Measurements from ENCODE around the gene CSF3.

DNA sequence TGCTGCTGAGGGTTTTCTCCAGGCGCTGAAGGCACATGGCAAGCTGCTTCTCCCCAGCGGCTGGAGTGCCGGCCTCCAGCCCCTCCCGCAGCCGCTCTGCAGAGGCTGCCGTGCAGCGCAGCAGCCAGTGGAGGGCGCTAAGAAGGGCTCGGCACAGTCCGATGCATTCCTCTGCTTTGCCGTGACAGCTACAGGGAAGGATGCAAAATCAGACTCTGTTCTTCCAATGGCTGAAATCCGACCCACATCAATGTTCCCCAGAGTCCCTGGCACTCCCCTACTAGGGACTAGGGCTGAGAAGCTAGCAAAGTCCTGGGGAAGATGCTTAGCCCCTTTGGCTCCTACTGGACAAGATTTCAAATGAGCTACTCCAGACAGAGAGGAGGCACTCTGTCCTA, 19.9 kb downstream of the CSF3 start:
- TF ChIP-seq SMC3 (IDR thresholded peaks at IDR 0.05; ENCODE audit: low read depth, low read length), result peak; percentile 67
- TF ChIP-seq, protein P1, sequence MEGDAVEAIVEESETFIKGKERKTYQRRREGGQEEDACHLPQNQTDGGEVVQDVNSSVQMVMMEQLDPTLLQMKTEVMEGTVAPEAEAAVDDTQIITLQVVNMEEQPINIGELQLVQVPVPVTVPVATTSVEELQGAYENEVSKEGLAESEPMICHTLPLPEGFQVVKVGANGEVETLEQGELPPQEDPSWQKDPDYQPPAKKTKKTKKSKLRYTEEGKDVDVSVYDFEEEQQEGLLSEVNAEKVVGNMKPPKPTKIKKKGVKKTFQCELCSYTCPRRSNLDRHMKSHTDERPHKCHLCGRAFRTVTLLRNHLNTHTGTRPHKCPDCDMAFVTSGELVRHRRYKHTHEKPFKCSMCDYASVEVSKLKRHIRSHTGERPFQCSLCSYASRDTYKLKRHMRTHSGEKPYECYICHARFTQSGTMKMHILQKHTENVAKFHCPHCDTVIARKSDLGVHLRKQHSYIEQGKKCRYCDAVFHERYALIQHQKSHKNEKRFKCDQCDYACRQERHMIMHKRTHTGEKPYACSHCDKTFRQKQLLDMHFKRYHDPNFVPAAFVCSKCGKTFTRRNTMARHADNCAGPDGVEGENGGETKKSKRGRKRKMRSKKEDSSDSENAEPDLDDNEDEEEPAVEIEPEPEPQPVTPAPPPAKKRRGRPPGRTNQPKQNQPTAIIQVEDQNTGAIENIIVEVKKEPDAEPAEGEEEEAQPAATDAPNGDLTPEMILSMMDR (conservative IDR thresholded peaks at IDR 0.05; ENCODE audit: low read depth, low read length), result peak; percentile 74
- TF ChIP-seq RAD21 (IDR thresholded peaks at IDR 0.05; ENCODE audit: low read length), result peak; percentile 62
- no peak for TF ChIP-seq POLR2A (IDR thresholded peaks at IDR 0.05; ENCODE audit: low read depth, low read length)
- peak; percentile 62; the same call in 1 of the 2 replicates for TF ChIP-seq MAZ (IDR thresholded peaks at IDR 0.05; ENCODE audit: borderline replicate concordance, low read depth, low read length)
- TF ChIP-seq RFX5 (IDR thresholded peaks at IDR 0.05; ENCODE audit: low read depth, low read length), result no peak
- no peak for TF ChIP-seq NFE2L2 (IDR thresholded peaks at IDR 0.05; ENCODE audit: low read depth, low read length)
- TF ChIP-seq, protein P2, sequence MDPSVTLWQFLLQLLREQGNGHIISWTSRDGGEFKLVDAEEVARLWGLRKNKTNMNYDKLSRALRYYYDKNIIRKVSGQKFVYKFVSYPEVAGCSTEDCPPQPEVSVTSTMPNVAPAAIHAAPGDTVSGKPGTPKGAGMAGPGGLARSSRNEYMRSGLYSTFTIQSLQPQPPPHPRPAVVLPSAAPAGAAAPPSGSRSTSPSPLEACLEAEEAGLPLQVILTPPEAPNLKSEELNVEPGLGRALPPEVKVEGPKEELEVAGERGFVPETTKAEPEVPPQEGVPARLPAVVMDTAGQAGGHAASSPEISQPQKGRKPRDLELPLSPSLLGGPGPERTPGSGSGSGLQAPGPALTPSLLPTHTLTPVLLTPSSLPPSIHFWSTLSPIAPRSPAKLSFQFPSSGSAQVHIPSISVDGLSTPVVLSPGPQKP (IDR thresholded peaks at IDR 0.05; ENCODE audit: borderline replicate concordance, low read depth, low read length), result no peak
- no peak for TF ChIP-seq FOS (IDR thresholded peaks at IDR 0.05; ENCODE audit: low read depth, low read length)
- TF ChIP-seq CEBPB (IDR thresholded peaks at IDR 0.05; ENCODE audit: low read depth, low read length), result no peak
